ENCODE measurements around the gene TMOD4. TPM values are rescaled to one million over a fixed set of nuclear protein-coding genes. Genes with fewer than 3 reads are reported as not detected.
A peak's percentile ranks its signal among the peaks of the same experiment; 100 is the strongest.

TMOD4 gene
- total RNA-seq, 4 donors from 2014 or later, result not detected

DNA sequence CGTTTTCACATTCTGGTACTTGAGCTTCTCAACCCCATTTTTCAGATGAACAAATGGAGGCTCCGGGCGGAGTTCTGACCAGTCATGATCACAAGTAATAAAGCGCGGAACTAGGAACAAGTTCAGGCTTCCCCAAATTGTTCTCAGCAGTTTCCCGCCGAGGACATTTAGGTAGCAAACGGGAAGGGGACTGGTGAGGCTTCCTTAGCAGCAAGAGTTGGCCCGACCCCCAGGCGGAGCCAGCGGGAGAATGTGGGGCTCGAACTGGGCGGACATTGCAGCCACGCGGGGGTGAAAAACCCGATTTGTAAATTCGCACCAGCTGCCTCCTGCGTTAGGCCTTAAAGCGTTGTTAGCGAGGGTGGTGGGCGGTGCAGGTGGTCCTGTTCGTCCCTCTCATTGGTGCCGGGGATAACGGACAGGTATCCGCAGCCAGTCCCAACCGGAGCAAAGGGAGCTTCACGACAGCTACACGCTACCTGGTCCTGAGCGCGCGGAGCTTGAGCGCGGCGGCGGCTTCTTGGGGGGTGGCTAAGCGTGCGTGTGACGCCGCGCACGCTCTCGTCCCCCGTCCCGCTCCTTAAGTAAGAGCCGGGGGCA is 44.7 kb downstream of the TMOD4 start:
- in situ Hi-C loops (cut with MboI; ENCODE audit: low pct_ligation_motif_present in 1 of 4, low pct_unique_long_range_greater_than_20kb in 1 of 4, low sequenced_read_pairs in 3 of 4), result no loop called here
- 15 to 67% methylated on average over 1 to 44 of the region's 45 CpGs for WGBS, 2 donors (ENCODE audit: low coverage in 1 of 2)
- peak overlapping the region; percentile 27 to 65 (median 45) for H3K27ac ChIP-seq

GRCh38 chr1:151128800-151129199 is 47.0 kb downstream of the TMOD4 start:
- no peak for DNase-seq
- WGBS, 2 donors (ENCODE audit: low coverage in 1 of 2), result 84 to 95% methylated on average over 4 to 6 of the region's 6 CpGs
- Histone ChIP-seq H3K9me3 (no peaks in the 10 kb centered on the region), H3K27ac (no peak overlapping the region), H3K27me3 (peaks cover 27% of the 10 kb centered on the region), H3K4me1 (peaks cover 0 to 22% (median 15%) of the 10 kb centered on the region in 4 donors), H3K4me3 (no peak overlapping the region), H3K36me3 (no peaks in the 10 kb centered on the region)
- intact Hi-C loops (cut with DNase I; ENCODE audit: low total_unique reads), result no loop called here
- TF ChIP-seq EP300 (IDR thresholded peaks at IDR 0.05; ENCODE audit: low read depth) (no peak), POLR2A (IDR thresholded peaks at IDR 0.05) (no peak), POLR2AphosphoS5 (IDR thresholded peaks at IDR 0.05) (no peak)
- TF ChIP-seq, protein P1, sequence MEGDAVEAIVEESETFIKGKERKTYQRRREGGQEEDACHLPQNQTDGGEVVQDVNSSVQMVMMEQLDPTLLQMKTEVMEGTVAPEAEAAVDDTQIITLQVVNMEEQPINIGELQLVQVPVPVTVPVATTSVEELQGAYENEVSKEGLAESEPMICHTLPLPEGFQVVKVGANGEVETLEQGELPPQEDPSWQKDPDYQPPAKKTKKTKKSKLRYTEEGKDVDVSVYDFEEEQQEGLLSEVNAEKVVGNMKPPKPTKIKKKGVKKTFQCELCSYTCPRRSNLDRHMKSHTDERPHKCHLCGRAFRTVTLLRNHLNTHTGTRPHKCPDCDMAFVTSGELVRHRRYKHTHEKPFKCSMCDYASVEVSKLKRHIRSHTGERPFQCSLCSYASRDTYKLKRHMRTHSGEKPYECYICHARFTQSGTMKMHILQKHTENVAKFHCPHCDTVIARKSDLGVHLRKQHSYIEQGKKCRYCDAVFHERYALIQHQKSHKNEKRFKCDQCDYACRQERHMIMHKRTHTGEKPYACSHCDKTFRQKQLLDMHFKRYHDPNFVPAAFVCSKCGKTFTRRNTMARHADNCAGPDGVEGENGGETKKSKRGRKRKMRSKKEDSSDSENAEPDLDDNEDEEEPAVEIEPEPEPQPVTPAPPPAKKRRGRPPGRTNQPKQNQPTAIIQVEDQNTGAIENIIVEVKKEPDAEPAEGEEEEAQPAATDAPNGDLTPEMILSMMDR (IDR thresholded peaks at IDR 0.05), result no peak
- in situ Hi-C loops (cut with MboI; ENCODE audit: low pct_ligation_motif_present in 1 of 4, low pct_unique_long_range_greater_than_20kb in 1 of 4, low sequenced_read_pairs in 3 of 4), result no loop called here

More for the DNA sequence above, 44.7 kb downstream of the TMOD4 start:
- H3K36me3 ChIP-seq, result no peaks in the 10 kb centered on the region
- peak overlapping the region in 3 of 4 donors; percentile 19 to 54 (median 29) for H3K4me3 ChIP-seq
- peak; percentile 84 for DNase-seq
- no peak for TF ChIP-seq POLR2A (IDR thresholded peaks at IDR 0.05)
- peak in 2 of 3 donors; percentile 12 to 24 for TF ChIP-seq POLR2AphosphoS5 (IDR thresholded peaks at IDR 0.05)
- intact Hi-C loops (cut with DNase I; ENCODE audit: low total_unique reads), result no loop called here
- peaks cover 0 to 22% (median 15%) of the 10 kb centered on the region in 4 donors for H3K4me1 ChIP-seq
- H3K27me3 ChIP-seq, result peaks cover 27% of the 10 kb centered on the region
- H3K9me3 ChIP-seq, result no peaks in the 10 kb centered on the region

GRCh38 chr1:151124763-151125403 is 50.9 kb downstream of the TMOD4 start:
- TF ChIP-seq POLR2AphosphoS5 (IDR thresholded peaks at IDR 0.05) (no peak), POLR2A (IDR thresholded peaks at IDR 0.05) (no peak)
- 74 to 81% methylated on average over 4 to 5 of the region's 5 CpGs for WGBS, 2 donors (ENCODE audit: low coverage in 1 of 2)
- no peak overlapping the region for H3K4me3 ChIP-seq

More at GRCh38 chr1:151124763-151125403, 50.9 kb downstream of the TMOD4 start:
- H3K27ac ChIP-seq, result no peak overlapping the region
- in situ Hi-C loops (cut with MboI; ENCODE audit: low pct_ligation_motif_present in 1 of 4, low pct_unique_long_range_greater_than_20kb in 1 of 4, low sequenced_read_pairs in 3 of 4), result no loop called here
- DNase-seq, result no peak
- peaks cover 0 to 3% (median 0%) of the 10 kb centered on the region in 4 donors for H3K36me3 ChIP-seq
- intact Hi-C loops (cut with DNase I; ENCODE audit: low total_unique reads), result no loop called here
- H3K9me3 ChIP-seq, result no peaks in the 10 kb centered on the region
- H3K27me3 ChIP-seq, result no peaks in the 10 kb centered on the region
- no peaks in the 10 kb centered on the region for H3K4me1 ChIP-seq

Other genes with a start within 250 kb of the TMOD4 start
- 10 to 100 TPM; 19.5 to 59.7 (median 39.2) TPM for gene SETDB1, start 249.6 kb downstream of the TMOD4 start, total RNA-seq
- 100 to 1,000 TPM in 2 of 4 donors, 10 to 100 TPM in 2; 35.2 to 142 (median 101) TPM for gene CERS2, start 201.1 kb downstream of the TMOD4 start, total RNA-seq
- under 1 TPM in 1 of 4 donors, not detected in 3; 0.32 TPM for gene ANXA9, start 193.7 kb downstream of the TMOD4 start, total RNA-seq
- 10 to 100 TPM; 27.7 to 66.2 (median 54.8) TPM for gene MINDY1, start 169.1 kb downstream of the TMOD4 start, total RNA-seq
- 10 to 100 TPM in 3 of 4 donors, 1 to 10 TPM in 1; 9.0 to 80.4 (median 26.8) TPM for gene PRUNE1, start 167.5 kb downstream of the TMOD4 start, total RNA-seq
- 1 to 10 TPM in 2 of 4 donors, under 1 TPM in 1, not detected in 1; 0.68 to 10.0 (median 2.5) TPM for gene BNIPL, start 139.4 kb downstream of the TMOD4 start, total RNA-seq
- gene C1orf56, start 128.2 kb downstream of the TMOD4 start, total RNA-seq, result 1 to 10 TPM; 1.5 to 3.7 (median 2.8) TPM
- 10 to 100 TPM; 34.4 to 90.2 (median 57.5) TPM for gene CDC42SE1, start 116.4 kb downstream of the TMOD4 start, total RNA-seq
- 1 to 10 TPM in 3 of 4 donors, not detected in 1; 1.2 to 3.2 (median 1.3) TPM for gene MLLT11, start 115.6 kb downstream of the TMOD4 start, total RNA-seq
- 10 to 100 TPM in 3 of 4 donors, 1 to 10 TPM in 1; 9.6 to 19.8 (median 10.2) TPM for gene GABPB2, start 105.2 kb downstream of the TMOD4 start, total RNA-seq
- gene SEMA6C, start 29.4 kb downstream of the TMOD4 start, total RNA-seq, result 10 to 100 TPM in 1 of 4 donors, 1 to 10 TPM in 3; 1.8 to 16.3 (median 2.9) TPM
- gene TNFAIP8L2, start 19.3 kb downstream of the TMOD4 start, total RNA-seq, result 1 to 10 TPM; 2.0 to 5.2 (median 4.2) TPM
- gene LYSMD1, start 10.1 kb downstream of the TMOD4 start, total RNA-seq, result 10 to 100 TPM in 1 of 4 donors, 1 to 10 TPM in 3; 1.4 to 15.7 (median 7.3) TPM
- 10 to 100 TPM in 3 of 4 donors, 1 to 10 TPM in 1; 9.0 to 35.4 (median 25.1) TPM for gene SCNM1, start 9.8 kb downstream of the TMOD4 start, total RNA-seq
- 10 to 100 TPM in 3 of 4 donors, 1 to 10 TPM in 1; 4.9 to 26.6 (median 20.1) TPM for gene VPS72, start 14.2 kb upstream of the TMOD4 start, total RNA-seq
- gene PIP5K1A, start 22.6 kb upstream of the TMOD4 start, total RNA-seq, result 10 to 100 TPM; 46.7 to 78.2 (median 59.4) TPM
- 100 to 1,000 TPM in 1 of 4 donors, 10 to 100 TPM in 3; 41.9 to 111 (median 79.5) TPM for gene PSMD4, start 78.8 kb upstream of the TMOD4 start, total RNA-seq
- 10 to 100 TPM; 24.5 to 41.9 (median 31.5) TPM for gene ZNF687, start 106.3 kb upstream of the TMOD4 start, total RNA-seq
- 10 to 100 TPM; 68.0 to 95.9 (median 79.8) TPM for gene PI4KB, start 151.4 kb upstream of the TMOD4 start, total RNA-seq
- 10 to 100 TPM; 17.7 to 61.0 (median 35.4) TPM for gene RFX5, start 171.3 kb upstream of the TMOD4 start, total RNA-seq
- gene SELENBP1, start 196.7 kb upstream of the TMOD4 start, total RNA-seq, result 1,000 to 10,000 TPM; 1,079 to 3,856 (median 3,214) TPM
- gene PSMB4, start 223.6 kb upstream of the TMOD4 start, total RNA-seq, result 100 to 1,000 TPM in 3 of 4 donors, 10 to 100 TPM in 1; 84.4 to 188 (median 140) TPM

All from transverse colon (tissue), 4 donors.